Panc1 (cell line): ENCODE data around the gene CPNE4. TPM values are rescaled to one million over a fixed set of nuclear protein-coding genes. Genes with fewer than 3 reads are reported as not detected.

Experiments used
- ATAC-seq: fragments of 200-7000 bp; cut with Tn5 transposase; 2 replicates; pipeline ENCODE4 v1.9.1; 2020; ENCODE audit warnings: mild to moderate bottlenecking, moderate library complexity
- BruUV-seq: library from RNA; stranded (reverse); fragments of 400-500 nt; replicated peaks from 2 replicates; lab custom pipeline; 2021; lab: Mats Ljungman, UMichigan
- CTCF ChIA-PET: fragments of 300-600 bp; sonication (Branson Sonifier 250); formaldehyde crosslinking; loops from one replicate; lab custom pipeline; 2022; ENCODE audit warnings: antibody characterized with exemption; lab: Charles Lee
- POLR2A ChIA-PET: fragments of 300-600 bp; sonication (Branson Sonifier 250); formaldehyde crosslinking; loops from one replicate; lab custom pipeline; 2022; ENCODE audit warnings: antibody characterized with exemption; lab: Charles Lee
- DNase-seq: peaks from one replicate; pipeline ENCODE4 v3.0.0-alpha.2; 2010; ENCODE audit warnings: low read depth, low spot score
- H3K27ac ChIP-seq: 2 replicates; pipeline ENCODE4 v1.5.1; 2011; ENCODE audit warnings: mild to moderate bottlenecking, low read length, inconsistent platforms
- H3K27me3 ChIP-seq: fragments of 200-500 bp; sonication (Bioruptor generic); 2 replicates; pipeline ENCODE4 v1.6.0; 2014; ENCODE audit warnings: low read length, inconsistent platforms; ENCODE audit not compliant: control insufficient read depth, insufficient read depth
- H3K36me3 ChIP-seq: fragments of 200-500 bp; sonication (Bioruptor generic); 2 replicates; pipeline ENCODE4 v1.5.1; 2014; ENCODE audit warnings: inconsistent platforms, mild to moderate bottlenecking, low read length, moderate library complexity; ENCODE audit not compliant: control insufficient read depth, insufficient read depth
- H3K4me1 ChIP-seq: 2 replicates; pipeline ENCODE4 v1.5.1; 2011; ENCODE audit warnings: inconsistent platforms, mild to moderate bottlenecking, low read length, moderate library complexity; ENCODE audit not compliant: control insufficient read depth, insufficient read depth
- H3K4me3 ChIP-seq, 2 experiments: 2 replicates each; pipeline ENCODE4 v1.5.1; 2011 to 2012; ENCODE audit warnings: low read depth in 2 of 2, low read length in 2 of 2, mild to moderate bottlenecking in 2 of 2, inconsistent platforms in 1 of 2, moderate library complexity in 1 of 2
- H3K9me3 ChIP-seq: fragments of 200-500 bp; sonication (Bioruptor generic); 2 replicates; pipeline ENCODE4 v1.5.1; 2014; ENCODE audit warnings: low read depth, mild to moderate bottlenecking, inconsistent platforms, low read length, moderate library complexity; ENCODE audit not compliant: control insufficient read depth, insufficient read depth
- POLR2AphosphoS5 ChIP-seq: IDR thresholded peaks from 2 replicates; pipeline ENCODE4 v1.6.1; 2012; ENCODE audit warnings: mild to moderate bottlenecking, low read depth, low read length, moderate library complexity
- SIN3A ChIP-seq: IDR thresholded peaks from 2 replicates; pipeline ENCODE4 v1.6.1; 2012; ENCODE audit warnings: low read depth, mild to moderate bottlenecking, low read length, moderate library complexity, borderline replicate concordance; ENCODE audit not compliant: insufficient read depth
- TCF7L2 ChIP-seq: IDR thresholded peaks from 2 replicates; pipeline ENCODE4 v1.6.1; 2011; ENCODE audit warnings: mild to moderate bottlenecking, low read depth, low read length, inconsistent platforms
- in situ Hi-C: cut with HindIII; loops from 2 replicates; pipeline ENCODE4 v1.10.0; 2016; ENCODE audit warnings: low sequenced_read_pairs, low pct_unique_long_range_greater_than_20kb
- intact Hi-C: fragments of 100-400 bp; cut with micrococcal nuclease; formaldehyde crosslinking; loops from one replicate; pipeline ENCODE4 v1.10.0; 2022; ENCODE audit not compliant: unreplicated experiment
- total RNA-seq: library from RNA; stranded (reverse); gene quantifications from one replicate; pipeline ENCODE4 v1.2.1, GENCODE V29; 2021; ENCODE audit not compliant: unreplicated experiment
- TF ChIP-seq, protein P1 (sequence below): fragments of 450-650 bp; IDR thresholded peaks from 2 replicates; pipeline ENCODE4 v1.5.1; 2017; ENCODE audit warnings: mild to moderate bottlenecking
- TF ChIP-seq, protein P2 (sequence below), 2 experiments: IDR thresholded peaks; 2 replicates each; pipeline ENCODE4 v1.6.1; 2011 to 2012; ENCODE audit warnings: low read depth in 2 of 2, control low read depth in 1 of 2, low read length in 1 of 2, mild to moderate bottlenecking in 1 of 2, moderate library complexity in 1 of 2; ENCODE audit not compliant: insufficient read depth in 1 of 2

CPNE4 gene
- total RNA-seq, 1 experiment from 2014 or later: not detected

DNA sequence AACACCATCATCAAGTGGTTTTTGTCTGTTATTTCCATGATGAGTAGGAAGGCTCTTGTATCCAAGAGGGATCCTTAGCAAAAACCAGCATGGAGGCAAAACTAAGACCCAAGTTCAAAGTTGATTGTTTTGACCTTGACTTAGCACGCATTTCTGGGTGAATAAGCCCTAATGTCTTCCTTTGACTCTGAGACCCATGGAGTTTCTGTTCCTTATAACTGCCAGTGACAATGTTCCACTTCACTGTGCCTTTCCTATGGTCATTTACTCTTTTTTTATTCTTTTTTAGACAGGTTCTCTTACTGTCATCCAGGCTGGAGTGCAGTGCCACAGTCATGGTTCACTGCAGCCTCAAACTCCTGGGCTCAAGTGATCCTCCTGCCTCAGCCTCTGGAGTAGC lies 413.8 kb downstream of the CPNE4 start:
- POLR2A ChIA-PET: no interaction called here
- CTCF ChIA-PET: no interaction called here
- intact Hi-C loops: no loop called here
- in situ Hi-C loops: no loop called here
- no peaks in the 10 kb centered on the region for H3K9me3 ChIP-seq
- no TSS peak for BruUV-seq
- H3K27ac ChIP-seq: no peak overlapping the region
- peaks cover 11% of the 10 kb centered on the region for H3K27me3 ChIP-seq
- no peak for ATAC-seq
- no peak for DNase-seq
- no peaks in the 10 kb centered on the region for H3K36me3 ChIP-seq
- H3K4me3 ChIP-seq: no peak overlapping the region
- TF ChIP-seq, protein P1, sequence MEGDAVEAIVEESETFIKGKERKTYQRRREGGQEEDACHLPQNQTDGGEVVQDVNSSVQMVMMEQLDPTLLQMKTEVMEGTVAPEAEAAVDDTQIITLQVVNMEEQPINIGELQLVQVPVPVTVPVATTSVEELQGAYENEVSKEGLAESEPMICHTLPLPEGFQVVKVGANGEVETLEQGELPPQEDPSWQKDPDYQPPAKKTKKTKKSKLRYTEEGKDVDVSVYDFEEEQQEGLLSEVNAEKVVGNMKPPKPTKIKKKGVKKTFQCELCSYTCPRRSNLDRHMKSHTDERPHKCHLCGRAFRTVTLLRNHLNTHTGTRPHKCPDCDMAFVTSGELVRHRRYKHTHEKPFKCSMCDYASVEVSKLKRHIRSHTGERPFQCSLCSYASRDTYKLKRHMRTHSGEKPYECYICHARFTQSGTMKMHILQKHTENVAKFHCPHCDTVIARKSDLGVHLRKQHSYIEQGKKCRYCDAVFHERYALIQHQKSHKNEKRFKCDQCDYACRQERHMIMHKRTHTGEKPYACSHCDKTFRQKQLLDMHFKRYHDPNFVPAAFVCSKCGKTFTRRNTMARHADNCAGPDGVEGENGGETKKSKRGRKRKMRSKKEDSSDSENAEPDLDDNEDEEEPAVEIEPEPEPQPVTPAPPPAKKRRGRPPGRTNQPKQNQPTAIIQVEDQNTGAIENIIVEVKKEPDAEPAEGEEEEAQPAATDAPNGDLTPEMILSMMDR: no peak
- TF ChIP-seq SIN3A (no peak), TCF7L2 (no peak), POLR2AphosphoS5 (no peak)
- TF ChIP-seq, protein P2, sequence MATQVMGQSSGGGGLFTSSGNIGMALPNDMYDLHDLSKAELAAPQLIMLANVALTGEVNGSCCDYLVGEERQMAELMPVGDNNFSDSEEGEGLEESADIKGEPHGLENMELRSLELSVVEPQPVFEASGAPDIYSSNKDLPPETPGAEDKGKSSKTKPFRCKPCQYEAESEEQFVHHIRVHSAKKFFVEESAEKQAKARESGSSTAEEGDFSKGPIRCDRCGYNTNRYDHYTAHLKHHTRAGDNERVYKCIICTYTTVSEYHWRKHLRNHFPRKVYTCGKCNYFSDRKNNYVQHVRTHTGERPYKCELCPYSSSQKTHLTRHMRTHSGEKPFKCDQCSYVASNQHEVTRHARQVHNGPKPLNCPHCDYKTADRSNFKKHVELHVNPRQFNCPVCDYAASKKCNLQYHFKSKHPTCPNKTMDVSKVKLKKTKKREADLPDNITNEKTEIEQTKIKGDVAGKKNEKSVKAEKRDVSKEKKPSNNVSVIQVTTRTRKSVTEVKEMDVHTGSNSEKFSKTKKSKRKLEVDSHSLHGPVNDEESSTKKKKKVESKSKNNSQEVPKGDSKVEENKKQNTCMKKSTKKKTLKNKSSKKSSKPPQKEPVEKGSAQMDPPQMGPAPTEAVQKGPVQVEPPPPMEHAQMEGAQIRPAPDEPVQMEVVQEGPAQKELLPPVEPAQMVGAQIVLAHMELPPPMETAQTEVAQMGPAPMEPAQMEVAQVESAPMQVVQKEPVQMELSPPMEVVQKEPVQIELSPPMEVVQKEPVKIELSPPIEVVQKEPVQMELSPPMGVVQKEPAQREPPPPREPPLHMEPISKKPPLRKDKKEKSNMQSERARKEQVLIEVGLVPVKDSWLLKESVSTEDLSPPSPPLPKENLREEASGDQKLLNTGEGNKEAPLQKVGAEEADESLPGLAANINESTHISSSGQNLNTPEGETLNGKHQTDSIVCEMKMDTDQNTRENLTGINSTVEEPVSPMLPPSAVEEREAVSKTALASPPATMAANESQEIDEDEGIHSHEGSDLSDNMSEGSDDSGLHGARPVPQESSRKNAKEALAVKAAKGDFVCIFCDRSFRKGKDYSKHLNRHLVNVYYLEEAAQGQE (IDR thresholded peaks at IDR 0.05; ENCODE audit: insufficient read depth in 1 of 2, low read depth in 2 of 2, low read length in 1 of 2): no peak
- no peaks in the 10 kb centered on the region for H3K4me1 ChIP-seq

DNA sequence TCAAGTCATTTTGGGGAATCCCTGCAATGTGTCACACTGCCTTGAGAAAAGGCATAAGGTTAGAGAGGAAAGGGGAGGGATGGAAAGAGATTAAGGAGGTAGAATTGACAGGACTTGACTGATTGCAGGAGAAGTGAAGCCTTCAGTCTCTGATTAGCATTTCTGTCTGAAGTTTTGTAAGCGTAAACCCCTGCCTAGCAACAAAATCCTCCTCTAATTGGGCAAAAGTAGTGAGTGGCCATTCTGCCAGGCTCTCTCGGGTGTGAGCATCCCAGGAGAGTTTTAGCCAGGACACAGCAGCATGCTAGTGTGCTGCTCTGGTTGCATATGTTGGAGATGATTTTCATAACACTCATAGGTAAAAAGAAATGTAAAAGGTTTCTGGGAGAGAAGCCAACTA lies 415.0 kb downstream of the CPNE4 start:
- Histone ChIP-seq H3K4me1 (no peaks in the 10 kb centered on the region), H3K9me3 (no peaks in the 10 kb centered on the region), H3K27ac (no peak overlapping the region), H3K27me3 (peaks cover 11% of the 10 kb centered on the region), H3K4me3 (no peak overlapping the region), H3K36me3 (no peaks in the 10 kb centered on the region)
- intact Hi-C loops (no loop called here), in situ Hi-C loops (no loop called here)
- CTCF ChIA-PET: no interaction called here
- no peak for ATAC-seq
- no peak for DNase-seq
- no TSS peak for BruUV-seq
- POLR2A ChIA-PET: no interaction called here
- TF ChIP-seq SIN3A: no peak
- no peak for TF ChIP-seq POLR2AphosphoS5
- TF ChIP-seq, protein P1: no peak
- no peak for TF ChIP-seq TCF7L2
- TF ChIP-seq, protein P2 (IDR thresholded peaks at IDR 0.05; ENCODE audit: insufficient read depth in 1 of 2, low read depth in 2 of 2, low read length in 1 of 2): no peak
